Activated CD8-positive, alpha-beta memory T cell treated with anti-CD3 and anti-CD28 coated beads, Interleukin-2, amount 50 U/mL, for 1 hour (primary cell): ENCODE measurements around the gene BRAT1.

Source experiments
- DNase-seq: peaks from one replicate; pipeline ENCODE4 v3.0.0-alpha.2; 2020; ENCODE audit errors: extremely low read depth

Gene BRAT1

DNA sequence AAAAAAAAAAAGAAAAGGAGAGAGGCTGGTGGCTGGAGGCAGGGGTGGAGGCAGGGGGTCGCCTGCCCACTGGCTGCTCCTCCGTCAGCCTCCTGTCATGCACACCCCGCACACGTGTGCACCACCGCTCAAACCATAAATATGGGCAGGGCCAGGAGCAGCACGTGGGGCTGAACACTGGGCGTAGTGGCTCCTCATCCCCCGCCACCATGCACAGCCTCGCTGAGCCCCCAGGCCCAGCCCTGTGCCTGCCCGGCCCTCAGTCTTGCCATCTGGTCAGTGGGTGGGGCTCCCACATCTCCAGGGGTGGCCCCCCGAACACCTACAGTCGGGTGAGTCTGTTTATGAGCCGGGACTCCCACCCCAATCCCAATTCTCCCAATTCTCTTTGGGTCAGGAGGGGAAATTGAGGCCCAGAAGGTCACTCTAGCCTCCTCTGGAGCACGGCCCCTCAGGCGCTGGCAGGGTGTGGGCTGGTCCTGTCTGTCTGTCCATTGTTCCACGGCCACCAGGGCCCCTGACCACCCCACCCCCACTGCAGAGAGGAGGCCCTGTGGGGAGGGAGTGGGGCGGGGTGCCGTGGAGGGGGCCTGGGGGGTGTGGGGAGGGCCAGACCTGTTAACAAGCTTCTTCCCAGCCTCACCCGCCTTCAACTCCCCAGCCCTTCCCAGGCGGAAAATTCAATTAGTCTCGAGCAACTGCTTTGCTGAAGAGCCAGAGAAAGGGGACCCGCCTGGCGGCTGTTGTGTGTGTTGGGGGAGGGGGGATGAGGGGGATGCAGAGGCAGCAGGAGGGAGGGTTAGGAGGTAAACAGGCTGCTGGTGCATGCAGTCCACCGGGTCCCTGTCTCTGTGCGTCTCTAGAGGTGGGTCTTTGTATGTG lies 59.7 kb downstream of the BRAT1 start:
- DNase-seq = no peak

GRCh38 chr7:2494191-2495130 lies 60.9 kb downstream of the BRAT1 start:
- no peak for DNase-seq

DNA sequence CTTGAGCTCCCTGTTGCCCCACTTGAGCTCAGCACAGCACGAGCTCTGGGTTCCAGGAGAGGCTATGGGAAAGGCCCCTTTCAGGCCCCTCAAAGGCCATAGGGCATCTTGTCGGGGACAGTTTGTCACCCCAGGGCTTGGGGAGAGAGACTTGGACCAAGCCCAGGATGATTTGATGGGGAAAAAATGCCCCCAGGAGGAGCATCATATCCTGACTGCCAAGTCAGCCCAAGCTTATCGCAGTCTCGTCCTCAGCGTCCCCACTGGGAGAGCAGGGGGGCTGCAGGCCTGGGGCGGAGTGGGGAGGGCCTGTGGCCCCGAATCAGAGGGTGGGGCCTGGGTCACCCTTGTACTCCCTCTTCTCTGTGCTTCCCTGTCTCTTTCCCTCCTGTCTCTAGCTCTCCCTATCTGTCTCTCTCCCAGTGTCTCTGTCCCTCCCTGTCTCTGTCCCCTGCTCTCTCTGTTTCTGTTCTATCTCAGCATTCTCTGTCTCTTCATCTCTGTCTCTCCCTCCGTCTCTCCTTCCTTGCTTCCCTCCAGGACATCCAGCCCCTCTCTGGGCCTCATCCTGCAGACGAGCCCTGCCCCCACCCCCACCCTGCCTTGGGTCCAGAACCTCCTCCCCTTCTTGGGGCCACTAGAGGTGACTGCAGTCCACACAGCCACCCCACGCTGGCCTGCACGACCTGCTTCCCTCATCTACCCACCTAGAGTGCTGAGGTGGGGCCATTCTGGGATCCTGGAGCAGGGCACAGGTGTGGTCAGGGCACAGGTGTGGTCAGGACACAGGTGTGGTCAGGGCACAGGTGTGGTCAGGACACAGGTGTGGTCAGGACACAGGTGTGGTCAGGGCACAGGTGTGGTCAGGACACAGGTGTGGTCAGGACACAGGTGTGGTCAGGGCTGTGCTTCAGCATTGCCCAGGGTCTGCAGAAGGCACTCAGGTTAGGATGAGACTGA lies 61.8 kb downstream of the BRAT1 start:
- DNase-seq = no peak

- DNase-seq = no peak
Observed at GRCh38 chr7:2492038-2492437, 63.3 kb downstream of the BRAT1 start.

GRCh38 chr7:2490181-2490651 lies 65.1 kb downstream of the BRAT1 start:
- no peak for DNase-seq

DNA sequence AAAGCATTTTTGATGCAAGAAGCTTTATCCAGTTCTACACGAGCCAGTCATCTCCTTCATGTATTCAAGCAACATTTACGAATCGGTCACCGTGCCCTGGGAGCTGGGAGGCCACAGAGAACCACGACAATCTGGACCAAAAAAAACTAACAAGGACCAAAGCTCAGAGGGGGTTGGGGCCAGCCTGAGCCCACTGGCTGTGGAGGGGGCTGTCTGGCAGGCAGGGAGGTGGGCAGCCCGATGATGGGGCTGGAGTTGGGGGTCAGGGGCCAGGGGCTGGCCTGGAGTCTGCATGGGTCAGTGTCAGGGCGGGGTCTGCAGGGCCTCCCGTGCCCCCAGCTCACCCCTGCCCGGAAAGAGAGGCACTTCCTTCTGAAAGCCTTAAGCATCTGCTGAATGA lies 66.6 kb downstream of the BRAT1 start:
- DNase-seq = no peak

DNA sequence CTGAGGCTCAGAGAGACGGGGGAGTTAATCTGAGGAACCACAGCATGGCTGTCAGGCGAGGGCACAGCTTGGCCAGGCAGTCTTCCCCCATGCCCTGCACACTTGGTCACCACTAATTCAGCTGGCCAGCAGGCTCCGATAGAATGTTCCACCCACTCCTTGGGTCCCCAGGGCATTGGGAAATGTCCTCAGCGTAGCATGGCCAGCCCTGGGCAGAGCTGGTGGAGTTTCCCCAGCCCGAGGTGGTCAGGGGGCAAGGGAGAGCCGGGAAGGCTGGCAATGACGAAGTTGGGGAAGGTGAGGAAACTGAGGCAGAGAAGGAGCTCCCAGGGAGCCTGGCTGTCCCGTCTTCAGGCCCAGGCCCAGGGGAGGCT lies 67.1 kb downstream of the BRAT1 start:
- DNase-seq = no peak
